ENCODE data around the gene TMPRSS11A.

The TMPRSS11A gene

DNA sequence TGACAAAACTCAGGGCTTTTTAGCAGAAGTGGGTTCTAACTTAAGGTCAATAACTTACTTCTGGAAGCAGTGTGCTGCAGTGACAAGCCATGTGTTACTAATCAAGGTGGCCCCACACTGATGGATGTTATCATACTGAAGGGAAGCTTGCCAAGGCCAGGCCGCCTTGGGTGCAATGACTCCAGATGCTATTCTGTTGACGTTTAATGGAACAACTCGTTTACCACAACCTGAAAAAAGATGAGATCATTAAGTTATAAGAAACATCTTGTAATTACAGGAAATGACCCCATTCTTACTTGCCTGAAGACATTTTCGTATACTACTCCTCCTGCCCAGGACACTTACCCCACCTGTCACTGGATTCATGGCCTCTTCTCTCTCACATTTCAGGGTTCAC, 40.6 kb downstream of the TMPRSS11A start:
- H3K4me3 ChIP-seq (ENCODE audit: low read depth, low read length) = no peak overlapping the region
- no peak for DNase-seq (ENCODE audit: low read depth)
- TF ChIP-seq, protein P1, sequence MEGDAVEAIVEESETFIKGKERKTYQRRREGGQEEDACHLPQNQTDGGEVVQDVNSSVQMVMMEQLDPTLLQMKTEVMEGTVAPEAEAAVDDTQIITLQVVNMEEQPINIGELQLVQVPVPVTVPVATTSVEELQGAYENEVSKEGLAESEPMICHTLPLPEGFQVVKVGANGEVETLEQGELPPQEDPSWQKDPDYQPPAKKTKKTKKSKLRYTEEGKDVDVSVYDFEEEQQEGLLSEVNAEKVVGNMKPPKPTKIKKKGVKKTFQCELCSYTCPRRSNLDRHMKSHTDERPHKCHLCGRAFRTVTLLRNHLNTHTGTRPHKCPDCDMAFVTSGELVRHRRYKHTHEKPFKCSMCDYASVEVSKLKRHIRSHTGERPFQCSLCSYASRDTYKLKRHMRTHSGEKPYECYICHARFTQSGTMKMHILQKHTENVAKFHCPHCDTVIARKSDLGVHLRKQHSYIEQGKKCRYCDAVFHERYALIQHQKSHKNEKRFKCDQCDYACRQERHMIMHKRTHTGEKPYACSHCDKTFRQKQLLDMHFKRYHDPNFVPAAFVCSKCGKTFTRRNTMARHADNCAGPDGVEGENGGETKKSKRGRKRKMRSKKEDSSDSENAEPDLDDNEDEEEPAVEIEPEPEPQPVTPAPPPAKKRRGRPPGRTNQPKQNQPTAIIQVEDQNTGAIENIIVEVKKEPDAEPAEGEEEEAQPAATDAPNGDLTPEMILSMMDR (IDR thresholded peaks at IDR 0.05; ENCODE audit: control insufficient read depth, extremely low read depth, insufficient read depth) = no peak

DNA sequence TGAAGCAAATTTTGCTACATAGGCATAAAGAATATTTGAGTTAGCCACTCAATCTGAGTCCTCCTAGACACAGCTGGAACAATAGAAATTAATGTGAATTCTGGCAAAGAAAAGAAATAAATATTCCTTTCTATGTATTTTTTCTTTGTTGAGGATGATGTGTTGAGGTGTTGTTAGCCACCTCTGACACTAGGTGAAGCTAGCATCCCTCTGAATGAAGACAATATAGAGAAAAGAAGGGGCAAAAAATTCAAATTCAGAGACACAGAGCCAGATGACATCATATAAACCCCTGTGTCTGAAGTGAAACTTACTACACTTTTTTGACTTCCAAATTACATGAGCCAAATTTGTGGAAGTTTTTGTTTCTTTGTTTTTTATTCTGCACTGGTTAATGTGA, 44.9 kb downstream of the TMPRSS11A start:
- H3K4me3 ChIP-seq (ENCODE audit: low read depth, low read length) = no peak overlapping the region
- DNase-seq (ENCODE audit: low read depth) = no peak
- TF ChIP-seq, protein P1 (IDR thresholded peaks at IDR 0.05; ENCODE audit: control insufficient read depth, extremely low read depth, insufficient read depth) = peak; percentile 73

DNA sequence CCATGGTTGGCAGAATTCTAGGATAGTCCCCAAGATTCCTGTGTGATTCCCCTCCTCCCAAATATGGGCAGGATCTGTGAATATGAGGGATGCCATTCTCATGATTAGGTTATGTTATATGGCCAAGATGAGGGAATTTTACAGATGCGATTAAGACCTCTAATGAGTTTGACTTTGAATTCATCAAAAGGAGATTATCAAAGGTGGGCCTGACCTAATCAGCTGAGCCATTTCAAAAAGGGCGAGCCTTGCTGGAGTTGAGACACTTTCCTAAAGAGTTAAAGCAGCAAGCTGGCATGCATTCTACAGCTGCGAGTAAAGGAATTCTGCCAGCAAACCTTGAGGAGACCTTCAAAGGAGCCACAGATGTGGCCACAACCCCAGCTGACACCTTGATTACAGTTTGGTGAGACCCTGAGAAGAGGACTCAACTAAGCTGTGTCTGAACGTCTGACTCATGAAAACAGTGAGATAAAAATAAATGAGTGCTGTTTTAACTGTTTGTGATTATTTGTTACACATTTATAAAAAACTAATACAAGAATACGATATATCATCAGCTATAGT, 47.8 kb downstream of the TMPRSS11A start:
- DNase-seq (ENCODE audit: low read depth) = no peak
- no peak overlapping the region for H3K4me3 ChIP-seq (ENCODE audit: low read depth, low read length)
- TF ChIP-seq, protein P1 (IDR thresholded peaks at IDR 0.05; ENCODE audit: control insufficient read depth, extremely low read depth, insufficient read depth) = no peak

DNA sequence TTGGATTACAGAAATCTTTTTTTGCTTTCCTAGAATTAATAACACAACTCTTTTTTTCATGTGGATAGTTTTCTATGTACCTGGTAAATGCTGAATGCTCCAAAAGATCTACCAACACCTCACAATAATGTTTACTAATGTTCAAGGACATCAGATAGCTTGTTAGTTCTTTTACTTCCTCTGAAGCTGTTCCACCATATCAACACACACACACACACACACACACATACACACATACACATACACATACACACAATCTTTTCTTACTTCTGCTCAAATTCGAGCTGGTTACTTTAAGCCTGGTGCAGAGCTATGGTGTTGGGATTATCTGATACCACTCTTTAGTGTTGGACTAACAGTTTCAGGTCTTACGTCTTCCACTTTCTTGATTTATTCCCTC, 51.2 kb downstream of the TMPRSS11A start:
- TF ChIP-seq, protein P1 (IDR thresholded peaks at IDR 0.05; ENCODE audit: control insufficient read depth, extremely low read depth, insufficient read depth) = no peak
- no peak overlapping the region for H3K4me3 ChIP-seq (ENCODE audit: low read depth, low read length)
- no peak for DNase-seq (ENCODE audit: low read depth)

DNA sequence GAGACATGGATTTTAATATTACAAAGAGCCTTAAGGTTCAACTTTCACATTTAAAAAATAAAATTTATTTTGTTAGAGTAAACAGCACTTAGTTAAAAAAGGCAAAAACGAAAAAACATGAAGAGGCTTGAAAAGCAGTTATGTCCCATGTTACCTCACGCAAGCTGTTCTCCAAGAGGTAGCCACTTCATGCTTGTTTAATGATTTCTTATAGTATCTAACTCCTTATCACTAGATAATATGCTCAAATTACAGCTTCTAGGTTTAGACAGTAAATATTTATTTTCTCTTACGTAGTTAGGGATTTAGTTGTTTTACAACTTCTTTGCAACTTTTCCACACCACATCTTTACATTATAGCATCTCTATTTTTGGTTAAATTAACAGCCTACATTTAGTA, 51.7 kb downstream of the TMPRSS11A start:
- no peak for DNase-seq (ENCODE audit: low read depth)
- TF ChIP-seq, protein P1 (IDR thresholded peaks at IDR 0.05; ENCODE audit: control insufficient read depth, extremely low read depth, insufficient read depth) = no peak
- no peak overlapping the region for H3K4me3 ChIP-seq (ENCODE audit: low read depth, low read length)

DNA sequence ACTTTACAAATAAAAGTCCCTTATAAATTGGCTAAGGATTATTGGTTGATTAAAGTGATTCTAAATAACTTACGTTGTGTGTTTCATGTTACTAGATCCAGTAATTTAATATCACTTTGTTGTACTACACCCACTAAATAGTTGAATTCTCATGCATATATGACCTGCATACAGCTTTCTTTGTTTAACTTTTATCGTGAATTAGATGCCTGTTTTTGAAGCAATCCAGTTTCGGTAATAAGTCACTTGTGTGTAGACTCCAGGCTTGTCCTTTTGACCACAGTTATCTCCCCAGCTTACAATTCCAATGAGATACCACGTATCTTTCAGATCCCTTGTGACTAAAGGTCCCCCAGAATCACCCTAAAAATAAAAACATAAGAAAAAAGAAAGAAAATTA, 52.2 kb downstream of the TMPRSS11A start:
- TF ChIP-seq, protein P1 (IDR thresholded peaks at IDR 0.05; ENCODE audit: control insufficient read depth, extremely low read depth, insufficient read depth) = no peak
- H3K4me3 ChIP-seq (ENCODE audit: low read depth, low read length) = no peak overlapping the region
- DNase-seq (ENCODE audit: low read depth) = no peak

DNA sequence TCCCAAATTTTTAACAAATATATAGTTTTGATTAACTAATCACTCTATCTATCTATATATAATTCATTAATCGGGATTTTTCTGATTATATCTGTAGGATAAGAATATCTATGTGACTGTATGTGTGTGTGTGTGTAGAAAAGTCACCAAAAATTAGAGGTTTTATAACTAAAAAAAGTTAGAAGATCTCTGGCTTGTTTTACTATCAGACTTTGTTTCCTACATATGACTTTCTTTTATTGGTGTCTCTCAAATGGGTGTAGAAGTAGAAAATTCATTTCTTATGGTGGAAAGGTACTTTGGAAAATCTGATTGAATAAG, 52.7 kb downstream of the TMPRSS11A start:
- no peak overlapping the region for H3K4me3 ChIP-seq (ENCODE audit: low read depth, low read length)
- DNase-seq (ENCODE audit: low read depth) = no peak
- TF ChIP-seq, protein P1 (IDR thresholded peaks at IDR 0.05; ENCODE audit: control insufficient read depth, extremely low read depth, insufficient read depth) = no peak
